GM10266 (cell line): ENCODE results near the gene ANKRD65.
"Not testable (repeated sequence)": the region's sequence is repeated elsewhere in the genome, so short reads cannot be mapped to it uniquely, and the experiment has no call there.

Experiments
- DNase-seq: peaks from one replicate; pipeline ENCODE4 v3.0.0; 2012; ENCODE audit errors: extremely low spot score
- TF ChIP-seq, protein P1 (sequence below): IDR thresholded peaks from 2 replicates; pipeline ENCODE4 v1.5.1; 2012; ENCODE audit warnings: mild to moderate bottlenecking, low read depth; ENCODE audit not compliant: control insufficient read depth, insufficient read depth; ENCODE audit errors: missing control alignments

ANKRD65 gene

DNA sequence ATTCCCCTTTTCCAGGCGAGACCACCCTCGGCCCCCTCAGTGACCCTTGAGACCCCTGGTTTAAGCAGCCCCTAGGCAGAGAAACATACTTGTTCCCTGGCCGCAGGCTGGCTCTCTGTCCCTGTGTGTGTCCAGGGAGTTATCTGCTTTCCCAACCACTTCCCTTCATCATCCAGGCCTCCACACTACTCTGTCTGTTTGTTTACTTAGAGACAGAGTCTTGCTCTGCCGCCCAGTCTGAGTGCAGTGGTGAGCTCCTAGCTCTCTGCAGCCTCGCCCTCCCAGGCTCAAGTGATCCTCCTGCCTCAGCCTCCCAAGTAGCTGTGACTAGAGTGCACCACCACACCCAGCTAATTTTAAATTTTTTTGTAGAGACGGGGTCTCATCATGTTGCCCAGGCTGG, 8.6 kb upstream of the ANKRD65 start:
- no peak for DNase-seq
- TF ChIP-seq, protein P1, sequence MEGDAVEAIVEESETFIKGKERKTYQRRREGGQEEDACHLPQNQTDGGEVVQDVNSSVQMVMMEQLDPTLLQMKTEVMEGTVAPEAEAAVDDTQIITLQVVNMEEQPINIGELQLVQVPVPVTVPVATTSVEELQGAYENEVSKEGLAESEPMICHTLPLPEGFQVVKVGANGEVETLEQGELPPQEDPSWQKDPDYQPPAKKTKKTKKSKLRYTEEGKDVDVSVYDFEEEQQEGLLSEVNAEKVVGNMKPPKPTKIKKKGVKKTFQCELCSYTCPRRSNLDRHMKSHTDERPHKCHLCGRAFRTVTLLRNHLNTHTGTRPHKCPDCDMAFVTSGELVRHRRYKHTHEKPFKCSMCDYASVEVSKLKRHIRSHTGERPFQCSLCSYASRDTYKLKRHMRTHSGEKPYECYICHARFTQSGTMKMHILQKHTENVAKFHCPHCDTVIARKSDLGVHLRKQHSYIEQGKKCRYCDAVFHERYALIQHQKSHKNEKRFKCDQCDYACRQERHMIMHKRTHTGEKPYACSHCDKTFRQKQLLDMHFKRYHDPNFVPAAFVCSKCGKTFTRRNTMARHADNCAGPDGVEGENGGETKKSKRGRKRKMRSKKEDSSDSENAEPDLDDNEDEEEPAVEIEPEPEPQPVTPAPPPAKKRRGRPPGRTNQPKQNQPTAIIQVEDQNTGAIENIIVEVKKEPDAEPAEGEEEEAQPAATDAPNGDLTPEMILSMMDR: no peak

DNA sequence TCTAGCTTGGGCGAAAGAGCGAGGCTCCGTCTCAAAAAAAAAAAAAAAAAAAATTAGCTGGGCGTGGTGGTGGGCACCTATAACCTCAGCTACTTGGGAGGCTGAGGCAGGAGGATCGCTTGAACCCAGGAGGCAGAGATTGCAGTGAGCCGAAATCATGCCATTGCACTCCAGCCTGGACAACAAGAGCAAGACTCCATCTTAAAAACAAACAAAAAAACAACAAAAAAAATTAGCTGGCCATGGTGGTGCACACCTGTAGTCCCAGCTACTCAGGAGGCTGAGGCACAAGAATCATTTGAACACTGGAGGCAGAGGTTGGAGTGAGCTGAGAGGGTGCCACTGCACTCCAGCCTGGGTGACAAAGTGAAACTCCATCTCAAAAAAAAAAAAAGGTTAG, 7.9 kb upstream of the ANKRD65 start:
- not testable (repeated sequence) for DNase-seq

DNA sequence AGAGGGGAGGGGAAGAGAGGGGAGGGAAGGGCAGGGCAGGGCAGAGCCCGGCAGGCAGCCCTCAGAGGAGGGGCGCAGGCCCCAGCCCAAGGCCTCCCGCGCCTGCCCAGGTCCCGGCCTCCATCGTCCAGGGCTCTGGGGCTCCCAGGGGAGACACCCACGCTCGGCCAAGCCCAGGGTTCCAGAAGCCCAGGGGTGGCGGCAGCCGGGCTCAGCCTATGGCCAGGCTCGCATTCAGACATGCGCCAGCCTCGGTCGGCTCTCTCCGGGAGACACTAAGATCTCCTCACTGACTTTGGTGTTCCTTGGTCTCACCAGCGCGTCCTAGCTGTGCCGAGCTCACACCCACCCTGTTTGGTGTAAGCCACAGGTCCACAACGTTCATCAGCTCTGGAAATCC, 7.1 kb upstream of the ANKRD65 start:
- no peak for DNase-seq
- TF ChIP-seq, protein P1: no peak

DNA sequence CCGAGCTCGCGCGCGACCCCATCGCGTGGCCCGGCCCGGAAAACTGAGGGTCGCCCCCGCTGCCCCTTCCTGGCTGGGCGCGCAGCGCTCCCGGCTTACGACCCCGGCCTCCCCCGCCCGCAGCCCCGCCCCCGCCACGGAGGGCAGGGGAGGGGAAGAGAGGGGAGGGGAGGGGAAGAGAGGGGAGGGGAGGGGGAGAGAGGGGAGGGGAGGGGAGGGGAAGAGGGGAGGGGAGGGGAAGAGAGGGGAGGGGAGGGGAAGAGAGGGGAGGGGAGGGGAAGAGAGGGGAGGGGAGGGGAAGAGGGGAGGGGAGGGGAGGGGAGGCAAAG, 6.7 kb upstream of the ANKRD65 start:
- DNase-seq: no peak
- TF ChIP-seq, protein P1: no peak

DNA sequence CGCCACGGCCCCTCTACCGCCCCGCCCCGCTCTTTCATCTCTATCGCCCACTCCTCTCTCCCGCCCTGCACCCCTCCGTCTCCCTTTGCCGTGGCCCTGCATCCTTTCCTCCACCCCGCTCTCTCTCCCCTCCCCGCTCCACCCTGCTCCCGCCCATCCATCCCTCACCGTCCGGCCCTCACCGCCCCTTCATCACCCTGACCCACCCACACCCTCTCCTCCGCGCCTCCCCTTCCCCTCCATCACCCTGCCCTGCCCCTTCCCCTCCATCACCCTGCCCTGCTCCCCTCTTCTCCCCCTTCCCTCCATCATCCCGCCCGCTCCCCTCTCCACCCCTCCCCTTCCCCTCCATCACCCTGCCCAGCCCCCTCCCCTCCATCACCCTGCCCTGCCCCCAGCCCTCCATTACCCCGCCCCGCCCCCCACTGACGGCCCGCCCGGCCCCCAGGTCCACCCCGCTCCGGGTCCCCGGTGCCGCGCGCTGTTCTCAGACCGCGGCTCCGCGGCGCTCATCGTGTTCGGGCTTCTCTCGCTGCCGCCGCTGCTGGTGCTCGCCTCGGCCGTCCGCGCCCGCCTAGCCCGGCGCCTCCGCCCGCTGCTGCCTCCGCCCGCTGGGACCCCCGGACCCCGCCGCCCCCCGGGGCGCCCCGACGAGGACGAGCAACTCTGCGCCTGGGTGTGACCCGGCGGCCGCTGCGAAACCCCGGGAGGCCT, 6.2 kb upstream of the ANKRD65 start:
- TF ChIP-seq, protein P1: no peak
- peak; percentile 64 for DNase-seq

DNA sequence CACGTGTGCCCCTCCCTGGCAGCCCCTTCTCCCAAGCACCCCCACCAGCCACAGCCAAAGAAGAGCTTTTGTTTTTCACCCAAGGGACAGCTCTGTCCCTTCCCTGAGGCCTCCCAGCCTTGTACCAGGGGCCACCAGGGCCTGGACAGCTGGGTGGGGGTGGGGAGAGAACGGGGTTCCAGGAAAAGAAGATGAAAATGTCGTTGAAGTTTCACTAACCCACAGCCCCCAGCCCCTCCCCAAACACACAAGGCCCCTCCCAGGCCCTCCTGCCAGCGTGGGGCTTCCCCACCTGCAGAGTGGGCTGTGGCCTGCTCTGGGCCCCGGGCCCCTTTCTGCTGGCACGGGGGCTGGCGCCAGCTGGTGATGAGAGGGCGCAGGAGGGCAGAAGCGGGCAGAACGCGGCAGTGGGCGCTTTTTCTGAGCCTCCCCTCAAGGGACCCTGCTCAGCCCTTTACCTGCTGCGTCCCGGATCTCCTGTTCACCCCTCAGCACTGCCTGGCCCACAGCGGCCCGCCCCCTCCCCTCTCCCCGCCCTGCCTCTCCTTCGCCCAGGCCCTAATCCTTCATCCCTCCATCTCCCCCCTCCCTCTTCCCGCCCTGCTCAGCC, 5.5 kb upstream of the ANKRD65 start:
- TF ChIP-seq, protein P1: no peak
- DNase-seq: peak; percentile 45

DNA sequence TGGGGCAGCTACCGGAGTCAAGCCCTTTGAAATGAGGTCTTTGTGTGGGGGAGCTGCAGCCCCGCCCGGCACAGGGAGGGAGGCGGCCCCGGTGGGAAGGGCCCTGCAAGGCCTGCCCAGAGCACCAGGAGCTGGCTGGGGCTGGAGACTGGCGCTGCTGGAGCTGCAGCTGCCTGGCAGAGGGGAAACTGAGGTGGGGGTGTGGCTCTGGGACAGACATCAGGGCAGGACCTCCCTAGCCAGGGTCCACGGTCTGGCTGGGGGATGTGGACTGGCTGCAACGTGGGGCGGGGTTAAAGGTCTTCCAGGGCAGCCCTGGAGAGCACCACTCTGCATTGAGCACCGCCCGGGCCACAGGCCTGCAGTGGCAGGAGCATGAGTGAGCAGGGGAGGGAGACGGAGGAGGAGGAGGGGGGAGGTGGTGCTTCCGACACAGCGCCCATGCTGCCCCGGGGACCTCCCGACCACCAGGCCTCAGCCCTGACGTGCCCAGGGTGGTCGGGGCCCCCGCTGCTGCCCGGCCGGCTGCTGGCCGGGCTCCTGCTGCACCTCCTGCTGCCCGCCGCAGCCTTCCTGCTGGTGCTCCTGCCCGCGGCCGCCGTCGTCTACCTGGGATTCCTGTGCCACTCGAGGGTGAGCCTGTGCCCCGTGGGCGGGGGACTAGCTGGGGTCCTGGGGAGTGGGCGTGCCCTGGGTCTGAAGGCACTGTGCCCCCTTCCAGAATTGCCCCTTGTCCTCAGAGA, 4.8 kb upstream of the ANKRD65 start:
- peak; percentile 32 for DNase-seq
- TF ChIP-seq, protein P1: no peak
